H1 (cell line): Measurements from ENCODE around the gene TFEC. TPM values are rescaled to one million over a fixed set of nuclear protein-coding genes. Genes with fewer than 3 reads are reported as not detected.

Source experiments
- CTCF ChIA-PET: fragments of 300-600 bp; sonication (Branson Sonifier 250); formaldehyde crosslinking; loops from one replicate; lab custom pipeline; 2021; ENCODE audit not compliant: partially characterized antibody; lab: Charles Lee
- POLR2A ChIA-PET: fragments of 300-600 bp; sonication (Branson Sonifier 250); formaldehyde crosslinking; loops from one replicate; lab custom pipeline; 2021; ENCODE audit warnings: inconsistent platforms; ENCODE audit not compliant: partially characterized antibody; lab: Charles Lee
- DNase-seq, 2 experiments: peaks; one replicate each; pipeline versions ENCODE4 v3.0.0 to v3.0.0-alpha.2; 2010 to 2022; ENCODE audit warnings: low spot score in 2 of 2, low read depth in 1 of 2, mixed read lengths in 1 of 2
- FAIRE-seq: peaks from 2 replicates; lab custom pipeline; 2011; peaks lifted over from hg19 to GRCh38; lab: Jason Lieb, UNC
- H2AFZ ChIP-seq: 2 replicates; pipeline ENCODE4 v1.8.1; 2012; ENCODE audit warnings: low read length, inconsistent platforms
- H2AK5ac ChIP-seq: 2 replicates; pipeline ENCODE4 v1.6.1; 2013; ENCODE audit warnings: low read depth, low read length
- H2BK120ac ChIP-seq: replicated peaks from 2 replicates; pipeline ENCODE3; 2013; ENCODE audit warnings: low read depth, low read length, inconsistent platforms
- H2BK12ac ChIP-seq: 2 replicates; pipeline ENCODE4 v1.6.1; 2013; ENCODE audit warnings: low read depth, low read length
- H2BK15ac ChIP-seq: 2 replicates; pipeline ENCODE4 v1.6.1; 2013; ENCODE audit warnings: low read length
- H2BK20ac ChIP-seq: 2 replicates; pipeline ENCODE4 v1.6.1; 2013; ENCODE audit warnings: low read length
- H2BK5ac ChIP-seq: 2 replicates; pipeline ENCODE4 v1.6.1; 2013; ENCODE audit warnings: low read depth, low read length
- H3K14ac ChIP-seq: 2 replicates; pipeline ENCODE4 v1.6.1; 2013; ENCODE audit warnings: inconsistent platforms; ENCODE audit not compliant: insufficient read length
- H3K18ac ChIP-seq: 2 replicates; pipeline ENCODE4 v1.6.1; 2013; ENCODE audit warnings: low read length; ENCODE audit errors: extremely low read depth
- H3K23ac ChIP-seq: 2 replicates; pipeline ENCODE4 v1.6.1; 2013; ENCODE audit warnings: inconsistent platforms; ENCODE audit not compliant: insufficient read length
- H3K23me2 ChIP-seq: 2 replicates; pipeline ENCODE4 v1.6.1; 2013; ENCODE audit warnings: low read depth, low read length
- H3K27ac ChIP-seq: 2 replicates; pipeline ENCODE4 v1.6.1; 2011; ENCODE audit warnings: low read depth, low read length, inconsistent platforms
- H3K27me3 ChIP-seq, 4 experiments: replicated peaks in 1 of 4; 1 replicate in 1 of 4; 2 replicates in 3 of 4; pipeline versions ENCODE4 v1.6.1 to v1.8.1; 2011 to 2013; ENCODE audit warnings: low read length in 3 of 4, mild to moderate bottlenecking in 3 of 4, inconsistent platforms in 2 of 4, mixed read lengths in 2 of 4, moderate library complexity in 1 of 4; ENCODE audit not compliant: control insufficient read depth in 3 of 4, insufficient read depth in 3 of 4; ENCODE audit errors: extremely low read depth in 1 of 4
- H3K36me3 ChIP-seq, 4 experiments: 2 replicates each; pipeline versions ENCODE4 v1.6.1 to v1.8.1; 2011 to 2013; ENCODE audit warnings: mild to moderate bottlenecking in 4 of 4, low read length in 3 of 4, moderate library complexity in 2 of 4, control low read depth in 1 of 4, inconsistent platforms in 1 of 4; ENCODE audit not compliant: insufficient read depth in 4 of 4, control insufficient read depth in 2 of 4
- H3K4ac ChIP-seq: replicated peaks from 2 replicates; pipeline ENCODE3; 2013; ENCODE audit warnings: low read length, low read depth, mixed read lengths, inconsistent platforms; ENCODE audit not compliant: insufficient read length
- H3K4me1 ChIP-seq, 4 experiments: replicated peaks in 1 of 4; 1 replicate in 1 of 4; 2 replicates in 3 of 4; pipeline versions ENCODE4 v1.6.1 to v1.8.1; 2011 to 2013; ENCODE audit warnings: low read length in 3 of 4, inconsistent platforms in 2 of 4, mixed read lengths in 1 of 4; ENCODE audit not compliant: insufficient read depth in 4 of 4, control insufficient read depth in 3 of 4
- H3K4me2 ChIP-seq, 2 experiments: 2 replicates each; pipeline versions ENCODE4 v1.6.1 to v1.8.1; 2011 to 2013; ENCODE audit warnings: low read depth in 2 of 2, low read length in 2 of 2, control low read depth in 1 of 2, inconsistent platforms in 1 of 2, mild to moderate bottlenecking in 1 of 2; ENCODE audit not compliant: insufficient read depth in 1 of 2
- H3K4me3 ChIP-seq, 4 experiments: fragments of 200-600, 300-600 bp in 1 of 4; sonication (generic), shearing (Covaris generic), sonication (Bioruptor Twin) in 1 of 4; 2 replicates each; pipeline versions ENCODE4 v1.5.1 to v1.8.1; 2011 to 2016; ENCODE audit warnings: low read length in 4 of 4, low read depth in 3 of 4, control low read depth in 2 of 4, inconsistent platforms in 2 of 4, mild to moderate bottlenecking in 2 of 4, mixed read lengths in 1 of 4, moderate library complexity in 1 of 4; ENCODE audit not compliant: insufficient read depth in 2 of 4; ENCODE audit errors: extremely low read depth in 1 of 4
- H3K56ac ChIP-seq: replicated peaks from 2 replicates; pipeline ENCODE3; 2013; ENCODE audit warnings: low read depth, mild to moderate bottlenecking, mixed read lengths, low read length, inconsistent platforms; ENCODE audit not compliant: insufficient read length
- H3K79me1 ChIP-seq: 2 replicates; pipeline ENCODE4 v1.6.1; 2013; ENCODE audit warnings: low read depth, low read length, control low read depth
- H3K79me2 ChIP-seq, 2 experiments: 2 replicates each; pipeline versions ENCODE4 v1.6.1 to v1.8.1; 2012 to 2013; ENCODE audit warnings: low read length in 2 of 2, mild to moderate bottlenecking in 2 of 2, inconsistent platforms in 1 of 2; ENCODE audit not compliant: insufficient read depth in 2 of 2, control insufficient read depth in 1 of 2
- H3K9ac ChIP-seq, 4 experiments: replicated peaks in 1 of 4; 1 replicate in 1 of 4; 2 replicates in 3 of 4; pipeline versions ENCODE4 v1.6.1 to v1.8.1; 2011 to 2013; ENCODE audit warnings: low read depth in 3 of 4, low read length in 3 of 4, control low read depth in 2 of 4, mild to moderate bottlenecking in 2 of 4, moderate library complexity in 2 of 4, inconsistent platforms in 1 of 4; ENCODE audit errors: extremely low read depth in 1 of 4
- H3K9me3 ChIP-seq, 2 experiments: 2 replicates each; pipeline versions ENCODE4 v1.6.1 to v1.8.1; 2012 to 2013; ENCODE audit warnings: mild to moderate bottlenecking in 2 of 2, moderate library complexity in 2 of 2, control low read depth in 1 of 2, inconsistent platforms in 1 of 2, low read depth in 1 of 2, low read length in 1 of 2, mixed read lengths in 1 of 2; ENCODE audit not compliant: insufficient read depth in 2 of 2
- H4K20me1 ChIP-seq, 2 experiments: replicated peaks in 1 of 2; 2 replicates each; pipeline versions ENCODE3 to v1.8.1; 2011 to 2013; ENCODE audit warnings: inconsistent platforms in 2 of 2, low read length in 2 of 2, mild to moderate bottlenecking in 1 of 2; ENCODE audit not compliant: insufficient read depth in 2 of 2, control insufficient read depth in 1 of 2
- H4K5ac ChIP-seq: 2 replicates; pipeline ENCODE4 v1.6.1; 2013; ENCODE audit warnings: low read length, low read depth, mixed read lengths, inconsistent platforms; ENCODE audit not compliant: insufficient read length
- H4K8ac ChIP-seq: 2 replicates; pipeline ENCODE4 v1.8.0; 2013; ENCODE audit warnings: mild to moderate bottlenecking, moderate library complexity, low read length, inconsistent platforms; ENCODE audit not compliant: insufficient read depth; ENCODE audit errors: extremely low read depth
- H4K91ac ChIP-seq: replicated peaks from 2 replicates; pipeline ENCODE3; 2013; ENCODE audit warnings: low read length, mixed read lengths, inconsistent platforms; ENCODE audit not compliant: insufficient read length
- ASH2L ChIP-seq: fragments of 200-600, 300-600 bp; sonication (generic); IDR thresholded peaks from one replicate; pipeline ENCODE4 v1.7.1; 2017; ENCODE audit warnings: low read length
- BACH1 ChIP-seq: IDR thresholded peaks from 2 replicates; pipeline ENCODE4 v1.6.1; 2012; ENCODE audit warnings: low read length, improper control_type of control experiment
- CBX5 ChIP-seq: fragments of 300-800, 300-1000 bp; sonication (generic); IDR thresholded peaks from 2 replicates; pipeline ENCODE4 v1.7.1; 2016; ENCODE audit warnings: antibody characterized with exemption, low read length, low read depth
- CHD1 ChIP-seq: IDR thresholded peaks from 2 replicates; pipeline ENCODE4 v1.6.1; 2012; ENCODE audit warnings: low read depth, low read length, improper control_type of control experiment
- CTBP2 ChIP-seq: IDR thresholded peaks from 2 replicates; pipeline ENCODE4 v1.7.0; 2011; ENCODE audit warnings: borderline replicate concordance, mild to moderate bottlenecking, moderate library complexity, mixed read lengths, low read length; ENCODE audit not compliant: insufficient read depth, insufficient read length
- EGR1 ChIP-seq: IDR thresholded peaks from 2 replicates; pipeline ENCODE4 v1.6.1; 2011; ENCODE audit warnings: low read depth, low read length, borderline replicate concordance
- HDAC2 ChIP-seq, 2 experiments: fragments of 300-600 bp in 1 of 2; sonication (generic) in 1 of 2; IDR thresholded peaks; 2 replicates each; pipeline ENCODE4 v1.6.1; 2011 to 2012; ENCODE audit warnings: low read depth in 2 of 2, low read length in 2 of 2, mild to moderate bottlenecking in 2 of 2, moderate library complexity in 2 of 2, borderline replicate concordance in 1 of 2, inconsistent platforms in 1 of 2
- HDAC6 ChIP-seq: IDR thresholded peaks from one replicate; pipeline ENCODE4 v1.7.1; 2012; ENCODE audit warnings: low read depth, mild to moderate bottlenecking, inconsistent platforms, low read length, moderate library complexity
- KDM1A ChIP-seq: fragments of 200-600, 300-600 bp; sonication (generic); IDR thresholded peaks from 2 replicates; pipeline ENCODE4 v1.7.1; 2016; ENCODE audit warnings: mild to moderate bottlenecking, low read length, borderline replicate concordance
- MAFK ChIP-seq: IDR thresholded peaks from 2 replicates; pipeline ENCODE4 v1.6.1; 2012; ENCODE audit warnings: low read depth, mild to moderate bottlenecking, improper control_type of control experiment, low read length
- NRF1 ChIP-seq: IDR thresholded peaks from 2 replicates; pipeline ENCODE4 v1.6.1; 2011; ENCODE audit warnings: mild to moderate bottlenecking, low read depth, low read length, improper control_type of control experiment
- TAF1 ChIP-seq: IDR thresholded peaks from 2 replicates; pipeline ENCODE4 v1.6.1; 2011; ENCODE audit warnings: mild to moderate bottlenecking, low read depth, low read length
- TCF12 ChIP-seq: IDR thresholded peaks from 2 replicates; pipeline ENCODE4 v1.6.1; 2011; ENCODE audit warnings: low read depth, mild to moderate bottlenecking, low read length
- TEAD4 ChIP-seq: IDR thresholded peaks from 2 replicates; pipeline ENCODE4 v1.6.1; 2012; ENCODE audit warnings: low read depth, low read length, inconsistent platforms, mixed read lengths
- ZNF274 ChIP-seq: IDR thresholded peaks from 2 replicates; pipeline ENCODE4 v1.7.0; 2012; ENCODE audit warnings: low read length, borderline replicate concordance; ENCODE audit errors: extremely low read depth
- WGBS, 2 experiments: shearing (Covaris generic) in 1 of 2; methylation state at CpG; one replicate each; pipeline versions ENCODE4 v1.1.6 to v1.1.7; 2013 to 2015; ENCODE audit warnings: low lambda C conversion rate in 2 of 2, mixed read lengths in 2 of 2, inconsistent platforms in 1 of 2, low coverage in 1 of 2, missing lambda C conversion rate in 1 of 2; ENCODE audit not compliant: insufficient replicate concordance in 2 of 2, insufficient coverage in 1 of 2, insufficient read length in 1 of 2; ENCODE audit errors: extremely low coverage in 1 of 2, missing lambda C conversion rate in 1 of 2; 5-methylcytosine and 5-hydroxymethylcytosine counted together
- polyA plus RNA-seq, 7 experiments: library from polyadenylated mRNA; depleted of rRNA in 3 of 7; stranded (reverse) in 5 of 7; unstranded in 2 of 7; fragments of >200 nt in 5 of 7; fragments of 200-250 nt in 2 of 7; gene quantifications; 1 replicate in 5 of 7; 2 replicates in 1 of 7; 4 replicates in 1 of 7; pipeline versions ENCODE4 v1.2.1 to v1.2.3, GENCODE V29; 2011 to 2013; ENCODE audit warnings: missing spikeins in 2 of 7, mixed read lengths in 2 of 7
- total RNA-seq: library from RNA; stranded (reverse); fragmentation: NEBNext Ultra II Directional; extraction: Animal tissue kit (Norgen Biotek cat#: 25700); gene quantifications from 2 replicates; pipeline ENCODE4 v1.2.1, GENCODE V29; 2021

TFEC gene
- total and polyA plus RNA-seq, 2 of the 8 experiments (the other 6 are each of a cell fraction or from before 2014, with no cell fraction given): not detected

DNA sequence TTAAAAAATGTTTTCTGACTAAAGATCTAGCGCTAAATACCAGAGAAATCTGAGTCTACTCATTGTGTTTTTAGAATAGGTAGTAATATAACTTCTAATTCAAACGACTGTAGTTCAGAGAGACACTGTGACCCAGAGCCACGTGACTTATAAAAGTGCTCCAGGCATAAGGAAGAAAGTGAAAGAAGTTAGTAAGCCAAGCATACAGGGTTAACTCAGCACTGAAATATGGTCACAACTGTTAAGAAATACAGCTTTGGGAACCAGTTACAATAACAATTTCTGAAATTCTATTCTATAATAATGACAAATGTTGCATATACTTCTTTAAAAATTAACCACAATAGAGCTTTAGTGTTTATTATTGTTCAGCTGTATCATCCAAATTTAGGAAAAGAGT, 119.1 kb downstream of the TFEC start:
- Histone ChIP-seq H4K20me1 (no peaks in the 10 kb centered on the region), H3K36me3 (no peaks in the 10 kb centered on the region), H4K91ac (no peak overlapping the region), H3K23ac (no peak overlapping the region), H3K9me3 (no peaks in the 10 kb centered on the region), H2BK5ac (no peak overlapping the region), H3K4me1 (no peaks in the 10 kb centered on the region), H3K79me2 (no peaks in the 10 kb centered on the region), H3K4me3 (no peak overlapping the region), H3K14ac (no peak overlapping the region), H2BK120ac (no peak overlapping the region), H3K4ac (no peak overlapping the region), H3K27me3 (no peaks in the 10 kb centered on the region), H3K18ac (no peak overlapping the region), H2BK20ac (no peak overlapping the region), H3K56ac (no peak overlapping the region), H2BK15ac (no peak overlapping the region), H3K27ac (no peak overlapping the region), H3K4me2 (no peak overlapping the region), H3K79me1 (no peaks in the 10 kb centered on the region), H4K8ac (no peak overlapping the region), H2BK12ac (no peak overlapping the region), H2AFZ (no peak overlapping the region), H3K9ac (no peak overlapping the region), H2AK5ac (no peak overlapping the region), H4K5ac (no peak overlapping the region), H3K23me2 (no peaks in the 10 kb centered on the region)
- ChIA-PET POLR2A (no interaction called here), CTCF (interaction anchor here (0.5 to 1.2 kb wide), 6 partner anchors 9 to 828 kb away, joined by 3 to 5 read pairs (median 3); no protein-coding TSS in a partner anchor)
- DNase-seq (no peak), FAIRE-seq (no peak)
- WGBS, 2 experiments: 88% methylated on average over 3 of the region's 3 CpGs; no CpG with 5 or more reads in 1 of the 2 experiments
- no peak for TF ChIP-seq ZNF274
- no peak for TF ChIP-seq ASH2L
- no peak for TF ChIP-seq EGR1
- no peak for TF ChIP-seq CTBP2
- TF ChIP-seq NRF1: no peak
- TF ChIP-seq KDM1A: no peak
- no peak for TF ChIP-seq BACH1
- TF ChIP-seq CHD1: no peak
- no peak for TF ChIP-seq CBX5
- TF ChIP-seq HDAC2 (IDR thresholded peaks at IDR 0.05; ENCODE audit: borderline replicate concordance in 1 of 2, low read depth in 2 of 2, low read length in 2 of 2): no peak
- no peak for TF ChIP-seq TEAD4
- TF ChIP-seq HDAC6: no peak
- TF ChIP-seq TCF12: no peak
- TF ChIP-seq MAFK: no peak
- no peak for TF ChIP-seq TAF1
